Measurements from ENCODE around the gene SMAD5.

The SMAD5 gene

DNA sequence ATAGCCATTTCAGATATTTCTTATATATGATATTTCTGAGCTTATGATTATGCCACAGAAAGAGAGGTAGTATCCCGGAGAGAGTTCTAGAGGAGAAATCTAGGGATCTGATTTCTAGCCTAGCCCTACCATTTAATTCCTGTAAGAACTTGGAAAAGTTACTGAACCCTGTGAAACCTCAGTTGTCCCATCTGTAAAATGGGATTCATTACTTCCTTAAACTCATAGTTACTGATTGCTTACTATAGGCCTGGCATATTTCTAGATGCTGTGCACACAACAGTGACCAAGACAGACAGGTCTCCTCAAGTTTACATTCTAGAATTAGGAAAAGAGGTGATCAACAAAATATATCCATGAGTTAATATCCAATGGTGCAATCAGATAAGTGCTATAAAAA, 30.8 kb upstream of the SMAD5 start:
- Histone ChIP-seq H3K36me3 (no peaks in the 10 kb centered on the region), H3K27ac (no peak overlapping the region), H3K9me3 (ENCODE audit: severe bottlenecking) (no peaks in the 10 kb centered on the region), H3K4me3 (ENCODE audit: low read depth, low read length) (no peak overlapping the region), H3K27me3 (ENCODE audit: insufficient read depth, low read depth, severe bottlenecking) (no peaks in the 10 kb centered on the region)
- DNase-seq: no peak
- TF ChIP-seq, protein P1, sequence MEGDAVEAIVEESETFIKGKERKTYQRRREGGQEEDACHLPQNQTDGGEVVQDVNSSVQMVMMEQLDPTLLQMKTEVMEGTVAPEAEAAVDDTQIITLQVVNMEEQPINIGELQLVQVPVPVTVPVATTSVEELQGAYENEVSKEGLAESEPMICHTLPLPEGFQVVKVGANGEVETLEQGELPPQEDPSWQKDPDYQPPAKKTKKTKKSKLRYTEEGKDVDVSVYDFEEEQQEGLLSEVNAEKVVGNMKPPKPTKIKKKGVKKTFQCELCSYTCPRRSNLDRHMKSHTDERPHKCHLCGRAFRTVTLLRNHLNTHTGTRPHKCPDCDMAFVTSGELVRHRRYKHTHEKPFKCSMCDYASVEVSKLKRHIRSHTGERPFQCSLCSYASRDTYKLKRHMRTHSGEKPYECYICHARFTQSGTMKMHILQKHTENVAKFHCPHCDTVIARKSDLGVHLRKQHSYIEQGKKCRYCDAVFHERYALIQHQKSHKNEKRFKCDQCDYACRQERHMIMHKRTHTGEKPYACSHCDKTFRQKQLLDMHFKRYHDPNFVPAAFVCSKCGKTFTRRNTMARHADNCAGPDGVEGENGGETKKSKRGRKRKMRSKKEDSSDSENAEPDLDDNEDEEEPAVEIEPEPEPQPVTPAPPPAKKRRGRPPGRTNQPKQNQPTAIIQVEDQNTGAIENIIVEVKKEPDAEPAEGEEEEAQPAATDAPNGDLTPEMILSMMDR (IDR thresholded peaks at IDR 0.05; ENCODE audit: low read depth, low read length): no peak

DNA sequence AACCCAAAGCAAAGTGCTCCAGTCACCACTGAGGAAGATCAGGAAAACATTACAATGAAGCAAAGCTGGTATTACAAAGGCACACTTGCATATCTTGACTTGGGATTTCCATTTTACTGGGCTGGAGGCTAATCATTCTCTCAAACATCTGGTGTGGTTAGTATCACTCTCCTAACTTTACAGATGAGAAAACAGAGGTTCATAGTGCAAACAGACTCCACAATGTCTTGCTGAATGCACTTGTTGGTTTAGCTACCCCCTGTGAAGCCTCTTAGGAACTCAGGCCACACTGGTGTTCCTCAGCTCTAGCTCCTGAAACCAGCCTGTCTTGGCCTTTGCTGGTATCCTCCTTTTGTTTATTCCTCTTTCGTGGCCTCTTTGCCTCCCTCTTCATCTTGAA, 29.5 kb upstream of the SMAD5 start:
- TF ChIP-seq, protein P1 (IDR thresholded peaks at IDR 0.05; ENCODE audit: low read depth, low read length): no peak
- no peak overlapping the region for H3K4me3 ChIP-seq (ENCODE audit: low read depth, low read length)
- H3K27me3 ChIP-seq (ENCODE audit: insufficient read depth, low read depth, severe bottlenecking): no peaks in the 10 kb centered on the region
- no peaks in the 10 kb centered on the region for H3K36me3 ChIP-seq
- no peaks in the 10 kb centered on the region for H3K9me3 ChIP-seq (ENCODE audit: severe bottlenecking)
- H3K27ac ChIP-seq: no peak overlapping the region
- DNase-seq: no peak

- TF ChIP-seq, protein P1 (IDR thresholded peaks at IDR 0.05; ENCODE audit: low read depth, low read length): no peak
- DNase-seq: no peak
- no peak overlapping the region for H3K27ac ChIP-seq
- H3K4me3 ChIP-seq (ENCODE audit: low read depth, low read length): no peak overlapping the region
- no peaks in the 10 kb centered on the region for H3K9me3 ChIP-seq (ENCODE audit: severe bottlenecking)
- no peaks in the 10 kb centered on the region for H3K36me3 ChIP-seq
- H3K27me3 ChIP-seq (ENCODE audit: insufficient read depth, low read depth, severe bottlenecking): no peaks in the 10 kb centered on the region
Observed at GRCh38 chr5:136104306-136104965, 28.2 kb upstream of the SMAD5 start.

GRCh38 chr5:136106351-136107031, 26.2 kb upstream of the SMAD5 start:
- no peaks in the 10 kb centered on the region for H3K36me3 ChIP-seq

DNA sequence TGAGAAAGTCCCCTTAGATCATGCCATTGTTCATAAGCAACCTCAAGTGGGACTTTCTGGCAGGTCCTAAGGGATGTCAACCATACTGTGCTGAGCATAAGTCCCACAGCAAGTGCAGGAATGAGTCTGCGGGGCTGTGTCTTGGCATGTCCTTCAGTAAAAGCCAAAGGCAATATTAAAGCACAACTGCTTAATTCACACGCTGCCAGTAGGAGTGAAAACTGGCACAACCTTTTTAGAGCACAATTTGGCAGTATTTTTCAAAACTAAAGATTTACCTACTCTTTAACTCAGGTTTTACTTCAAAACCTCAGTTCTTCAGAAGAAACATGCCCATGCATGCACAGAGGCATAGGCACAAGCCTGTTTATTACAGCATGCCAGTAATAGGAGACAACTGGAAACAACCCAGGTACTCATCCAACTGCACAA, 24.4 kb upstream of the SMAD5 start:
- H3K27me3 ChIP-seq (ENCODE audit: insufficient read depth, low read depth, severe bottlenecking): no peaks in the 10 kb centered on the region
- H3K27ac ChIP-seq: no peak overlapping the region
- no peaks in the 10 kb centered on the region for H3K9me3 ChIP-seq (ENCODE audit: severe bottlenecking)
- no peaks in the 10 kb centered on the region for H3K36me3 ChIP-seq
- DNase-seq: no peak
- no peak overlapping the region for H3K4me3 ChIP-seq (ENCODE audit: low read depth, low read length)
- TF ChIP-seq, protein P1 (IDR thresholded peaks at IDR 0.05; ENCODE audit: low read depth, low read length): no peak

More at GRCh38 chr5:136106351-136107031, 26.2 kb upstream of the SMAD5 start:
- no peaks in the 10 kb centered on the region for H3K9me3 ChIP-seq (ENCODE audit: severe bottlenecking)
- no peak for DNase-seq
- H3K4me3 ChIP-seq (ENCODE audit: low read depth, low read length): no peak overlapping the region
- H3K27me3 ChIP-seq (ENCODE audit: insufficient read depth, low read depth, severe bottlenecking): no peaks in the 10 kb centered on the region
- TF ChIP-seq, protein P1 (IDR thresholded peaks at IDR 0.05; ENCODE audit: low read depth, low read length): no peak
- no peak overlapping the region for H3K27ac ChIP-seq
